Measurements from ENCODE around the gene BRSK2. TPM values are rescaled to one million over a fixed set of nuclear protein-coding genes. Genes with fewer than 3 reads are reported as not detected.

BRSK2 gene
- total RNA-seq, 4 donors from 2014 or later, result 0.24 to 0.81 TPM; not detected in 2

- Histone ChIP-seq H3K9me3 (no peaks in the 10 kb centered on the region), H3K27me3 (peaks cover 0 to 9% (median 0%) of the 10 kb centered on the region in 3 donors), H3K27ac (no peak overlapping the region), H3K4me1 (no peaks in the 10 kb centered on the region), H3K36me3 (no peaks in the 10 kb centered on the region), H3K4me3 (no peak overlapping the region)
- intact Hi-C loops (cut with DNase I; ENCODE audit: low total_unique reads) (no loop called here), in situ Hi-C loops (cut with MboI; ENCODE audit: low sequenced_read_pairs in 4 of 4) (no loop called here)
- ATAC-seq (no peak), DNase-seq (no peak)
- TF ChIP-seq CTCF (IDR thresholded peaks at IDR 0.05 in 4 of 5, conservative IDR thresholded peaks at IDR 0.05 in 1 of 5) (no peak), POLR2A (IDR thresholded peaks at IDR 0.05) (no peak)
Observed at GRCh38 chr11:1442163-1442562, 52.4 kb downstream of the BRSK2 start.

- H3K9me3 ChIP-seq, result no peaks in the 10 kb centered on the region
- peaks cover 0 to 9% (median 0%) of the 10 kb centered on the region in 3 donors for H3K27me3 ChIP-seq
- no peak overlapping the region for H3K4me3 ChIP-seq
- no peak for TF ChIP-seq CTCF (IDR thresholded peaks at IDR 0.05 in 4 of 5, conservative IDR thresholded peaks at IDR 0.05 in 1 of 5)
- no peak for TF ChIP-seq POLR2A (IDR thresholded peaks at IDR 0.05)
- ATAC-seq (no peak), DNase-seq (no peak)
- H3K4me1 ChIP-seq, result no peaks in the 10 kb centered on the region
- H3K36me3 ChIP-seq, result no peaks in the 10 kb centered on the region
- in situ Hi-C loops (cut with MboI; ENCODE audit: low sequenced_read_pairs in 4 of 4) (no loop called here), intact Hi-C loops (cut with DNase I; ENCODE audit: low total_unique reads) (no loop called here)
- no peak overlapping the region for H3K27ac ChIP-seq
Observed at GRCh38 chr11:1442807-1443366, 53.2 kb downstream of the BRSK2 start.

GRCh38 chr11:1443737-1444136 lies 54.0 kb downstream of the BRSK2 start:
- no peak for ATAC-seq
- Histone ChIP-seq H3K4me1 (no peaks in the 10 kb centered on the region), H3K27ac (no peak overlapping the region), H3K27me3 (peaks cover 0 to 3% (median 0%) of the 10 kb centered on the region in 3 donors), H3K4me3 (no peak overlapping the region), H3K36me3 (no peaks in the 10 kb centered on the region), H3K9me3 (no peaks in the 10 kb centered on the region)
- no peak for DNase-seq
- in situ Hi-C loops (cut with MboI; ENCODE audit: low sequenced_read_pairs in 4 of 4) (no loop called here), intact Hi-C loops (cut with DNase I; ENCODE audit: low total_unique reads) (no loop called here)
- TF ChIP-seq CTCF (IDR thresholded peaks at IDR 0.05 in 4 of 5, conservative IDR thresholded peaks at IDR 0.05 in 1 of 5) (no peak), POLR2A (IDR thresholded peaks at IDR 0.05) (no peak)

- intact Hi-C loops (cut with DNase I; ENCODE audit: low total_unique reads), result no loop called here
- Histone ChIP-seq H3K9me3 (no peaks in the 10 kb centered on the region), H3K36me3 (no peaks in the 10 kb centered on the region), H3K27ac (no peak overlapping the region), H3K4me1 (no peaks in the 10 kb centered on the region), H3K27me3 (no peaks in the 10 kb centered on the region), H3K4me3 (no peak overlapping the region)
- TF ChIP-seq POLR2A (IDR thresholded peaks at IDR 0.05) (no peak), CTCF (IDR thresholded peaks at IDR 0.05 in 4 of 5, conservative IDR thresholded peaks at IDR 0.05 in 1 of 5) (no peak)
- no peak for DNase-seq
- in situ Hi-C loops (cut with MboI; ENCODE audit: low sequenced_read_pairs in 4 of 4), result no loop called here
- ATAC-seq, result no peak
Observed at GRCh38 chr11:1444321-1444720, 54.6 kb downstream of the BRSK2 start.
